Measurements from ENCODE around the gene PJVK. TPM values are rescaled to one million over a fixed set of nuclear protein-coding genes. Genes with fewer than 3 reads are reported as not detected.

The PJVK gene
- polyA plus RNA-seq, 1 experiment = 3.4 TPM

- Histone ChIP-seq H3K4me3 (ENCODE audit: low read depth, low read length) (no peak overlapping the region), H3K9me3 (ENCODE audit: control insufficient read depth, insufficient read depth, low read length) (no peaks in the 10 kb centered on the region), H3K27ac (ENCODE audit: low read depth, low read length) (no peak overlapping the region), H3K27me3 (ENCODE audit: control insufficient read depth, insufficient read depth, low read length) (no peaks in the 10 kb centered on the region)
- no peak for DNase-seq (ENCODE audit: low read depth, low spot score)
- ChIA-PET POLR2A (no interaction called here), CTCF (interaction anchor here (0.6 kb wide), 1 partner anchor 374 kb away, joined by 3 read pairs; no protein-coding TSS in a partner anchor)
- no peak for TF ChIP-seq CTCF (IDR thresholded peaks at IDR 0.05; ENCODE audit: low read depth, low read length)
Observed at GRCh38 chr2:178485356-178485755, 34.2 kb downstream of the PJVK start.

GRCh38 chr2:178491612-178492011 is 40.4 kb downstream of the PJVK start:
- no peaks in the 10 kb centered on the region for H3K27me3 ChIP-seq (ENCODE audit: control insufficient read depth, insufficient read depth, low read length)
- ChIA-PET CTCF (interaction anchor here (0.6 to 1.0 kb wide), 2 partner anchors 10 to 12 kb away, joined by 3 read pairs; partner anchors contain the start of gene PLEKHA3), POLR2A (no interaction called here)
- no peak for DNase-seq (ENCODE audit: low read depth, low spot score)
- no peaks in the 10 kb centered on the region for H3K9me3 ChIP-seq (ENCODE audit: control insufficient read depth, insufficient read depth, low read length)
- H3K4me3 ChIP-seq (ENCODE audit: low read depth, low read length) = no peak overlapping the region
- no peak for TF ChIP-seq CTCF (IDR thresholded peaks at IDR 0.05; ENCODE audit: low read depth, low read length)
- H3K27ac ChIP-seq (ENCODE audit: low read depth, low read length) = no peak overlapping the region

- Histone ChIP-seq H3K4me3 (ENCODE audit: low read depth, low read length) (no peak overlapping the region), H3K9me3 (ENCODE audit: control insufficient read depth, insufficient read depth, low read length) (no peaks in the 10 kb centered on the region), H3K27me3 (ENCODE audit: control insufficient read depth, insufficient read depth, low read length) (no peaks in the 10 kb centered on the region), H3K27ac (ENCODE audit: low read depth, low read length) (no peak overlapping the region)
- no peak for TF ChIP-seq CTCF (IDR thresholded peaks at IDR 0.05; ENCODE audit: low read depth, low read length)
- ChIA-PET CTCF (interaction anchor here (2.4 kb wide), 1 partner anchor 81 kb away, joined by 6 read pairs; no protein-coding TSS in a partner anchor), POLR2A (no interaction called here)
- DNase-seq (ENCODE audit: low read depth, low spot score) = no peak
Observed at GRCh38 chr2:178496049-178496448, 44.9 kb downstream of the PJVK start.

GRCh38 chr2:178498137-178498536 is 47.0 kb downstream of the PJVK start:
- Histone ChIP-seq H3K4me3 (ENCODE audit: low read depth, low read length) (no peak overlapping the region), H3K27ac (ENCODE audit: low read depth, low read length) (no peak overlapping the region), H3K9me3 (ENCODE audit: control insufficient read depth, insufficient read depth, low read length) (no peaks in the 10 kb centered on the region), H3K27me3 (ENCODE audit: control insufficient read depth, insufficient read depth, low read length) (no peaks in the 10 kb centered on the region)
- no peak for TF ChIP-seq CTCF (IDR thresholded peaks at IDR 0.05; ENCODE audit: low read depth, low read length)
- CTCF ChIA-PET = interaction anchor here (2.4 kb wide), 1 partner anchor 83 kb away, joined by 6 read pairs; no protein-coding TSS in a partner anchor
- POLR2A ChIA-PET = no interaction called here
- DNase-seq (ENCODE audit: low read depth, low spot score) = no peak

DNA sequence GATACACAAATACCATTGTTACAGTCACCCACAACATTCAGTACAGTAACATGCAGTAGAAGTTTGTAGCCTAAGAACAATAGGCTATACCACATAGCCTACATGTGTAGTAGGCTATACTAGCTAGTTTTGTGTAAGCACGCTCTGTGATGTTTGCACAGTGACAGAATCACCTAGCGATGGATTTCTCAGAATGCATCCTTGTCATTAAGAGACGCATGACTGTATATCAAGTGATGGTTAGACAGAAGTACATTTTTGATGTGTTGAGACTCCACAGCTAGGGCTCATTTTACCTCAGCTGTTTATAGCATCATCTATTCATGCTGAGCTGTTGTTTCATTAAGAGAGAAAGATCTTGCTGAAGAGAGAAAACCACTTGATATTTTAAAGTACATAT is 48.5 kb downstream of the PJVK start:
- no peak for DNase-seq (ENCODE audit: low read depth, low spot score)
- CTCF ChIA-PET = no interaction called here
- no peak overlapping the region for H3K27ac ChIP-seq (ENCODE audit: low read depth, low read length)
- H3K27me3 ChIP-seq (ENCODE audit: control insufficient read depth, insufficient read depth, low read length) = no peaks in the 10 kb centered on the region
- H3K9me3 ChIP-seq (ENCODE audit: control insufficient read depth, insufficient read depth, low read length) = no peaks in the 10 kb centered on the region
- no peak overlapping the region for H3K4me3 ChIP-seq (ENCODE audit: low read depth, low read length)
- TF ChIP-seq CTCF (IDR thresholded peaks at IDR 0.05; ENCODE audit: low read depth, low read length) = no peak
- POLR2A ChIA-PET = no interaction called here

Data from AG04450 (cell line).